HS-5 (cell line): ENCODE results near the gene GUCY2C.

ENCODE experiments used
- DNase-seq: peaks from one replicate; pipeline ENCODE4 v3.0.0-alpha.2; 2012; ENCODE audit warnings: low read depth

GUCY2C gene

GRCh38 chr12:14570231-14570630 is 126.2 kb downstream of the GUCY2C start:
- no peak for DNase-seq

- no peak for DNase-seq
These were observed 128.8 kb downstream of the GUCY2C start, which contains the start of gene PLBD1 for GRCh38 chr12:14567351-14568162. TSS of gene PLBD1 (minus strand) at chr12:14567883. CDS start at chr12:14567696, 187 bp downstream.

- no peak for DNase-seq
These were observed 132.0 kb downstream of the GUCY2C start for GRCh38 chr12:14564336-14564959.

- no peak for DNase-seq
These were observed 133.4 kb downstream of the GUCY2C start for GRCh38 chr12:14563046-14563445.
